HCT116 (cell line): Measurements from ENCODE around the gene CNTNAP5. TPM values are rescaled to one million over a fixed set of nuclear protein-coding genes. Genes with fewer than 3 reads are reported as not detected.

Source experiments
- ATAC-seq: fragments of 200-7000 bp; cut with Tn5 transposase; 2 replicates; pipeline ENCODE4 v1.9.1; 2020; ENCODE audit warnings: mild to moderate bottlenecking, moderate library complexity
- BruUV-seq: library from RNA; stranded (reverse); fragments of 400-500 nt; replicated peaks from 2 replicates; lab custom pipeline; 2021; lab: Mats Ljungman, UMichigan
- CTCF ChIA-PET: fragments of 300-600 bp; sonication (Branson Sonifier 250); formaldehyde crosslinking; loops from one replicate; lab custom pipeline; 2021; ENCODE audit warnings: antibody characterized with exemption; lab: Charles Lee
- POLR2A ChIA-PET: fragments of 300-600, 350-600 bp; sonication (Branson Sonifier 250); formaldehyde crosslinking; loops from one replicate; lab custom pipeline; 2021; ENCODE audit warnings: antibody characterized with exemption; lab: Charles Lee
- RAD21 ChIA-PET, 2 experiments: fragments of 300-600 bp; sonication (Branson Sonifier 250); formaldehyde crosslinking; loops; one replicate each; lab custom pipeline; 2023; ENCODE audit warnings: low total read pairs in 2 of 2; ENCODE audit not compliant: uncharacterized antibody in 2 of 2, unreplicated experiment in 2 of 2, low non-redundant PET in 1 of 2; lab: Charles Lee
- DNase-seq: peaks from one replicate; pipeline ENCODE4 v3.0.0-alpha.2; 2010; ENCODE audit warnings: low read depth, low spot score
- H2AFZ ChIP-seq: fragments of 200-600 bp; shearing (Covaris generic), sonication (generic); 2 replicates; pipeline ENCODE4 v1.6.1; 2017; ENCODE audit warnings: low read depth, mixed run types, mixed read lengths, antibody characterized with exemption, low read length; ENCODE audit not compliant: poor library complexity, severe bottlenecking
- H3K27ac ChIP-seq: 2 replicates; pipeline ENCODE4 v1.5.1; 2012; ENCODE audit warnings: low read depth, low read length
- H3K27me3 ChIP-seq: fragments of 200-600 bp; sonication (generic); 2 replicates; pipeline ENCODE4 v1.6.1; 2016; ENCODE audit warnings: mixed run types, low read length, mixed read lengths; ENCODE audit not compliant: insufficient read depth
- H3K36me3 ChIP-seq, 2 experiments: fragments of 200-500 bp in 1 of 2; fragments of 200-600 bp in 1 of 2; sonication (Bioruptor generic) in 1 of 2; sonication (generic) in 1 of 2; 2 replicates each; pipeline versions ENCODE4 v1.5.1 to v1.6.1; 2014 to 2016; ENCODE audit warnings: low read length in 2 of 2, inconsistent platforms in 1 of 2, mixed read lengths in 1 of 2, mixed run types in 1 of 2; ENCODE audit not compliant: insufficient read depth in 2 of 2, control insufficient read depth in 1 of 2
- H3K4me1 ChIP-seq, 2 experiments: fragments of 200-600 bp in 1 of 2; sonication (generic) in 1 of 2; 2 replicates each; pipeline versions ENCODE4 v1.5.1 to v1.6.1; 2012 to 2017; ENCODE audit warnings: low read length in 2 of 2, inconsistent platforms in 1 of 2, mild to moderate bottlenecking in 1 of 2, mixed read lengths in 1 of 2, mixed run types in 1 of 2, moderate library complexity in 1 of 2; ENCODE audit not compliant: insufficient read depth in 2 of 2, control insufficient read depth in 1 of 2
- H3K4me2 ChIP-seq: fragments of 200-600 bp; sonication (generic); 2 replicates; pipeline ENCODE4 v1.6.1; 2017; ENCODE audit warnings: mixed run types, low read length, mixed read lengths
- H3K4me3 ChIP-seq, 2 experiments: fragments of 200-600 bp in 1 of 2; sonication (generic) in 1 of 2; replicated peaks in 1 of 2; 2 replicates each; pipeline ENCODE4 v1.5.1; 2011 to 2016; ENCODE audit warnings: low read length in 2 of 2, control low read depth in 1 of 2, low read depth in 1 of 2, mild to moderate bottlenecking in 1 of 2, mixed read lengths in 1 of 2, mixed run types in 1 of 2
- H3K79me2 ChIP-seq: fragments of 200-600 bp; sonication (generic); 2 replicates; pipeline ENCODE4 v1.6.1; 2017; ENCODE audit warnings: mild to moderate bottlenecking, mixed run types, low read length, moderate library complexity, mixed read lengths; ENCODE audit not compliant: insufficient read depth
- H3K9ac ChIP-seq: fragments of 200-600 bp; sonication (generic); 2 replicates; pipeline ENCODE4 v1.6.1; 2016; ENCODE audit warnings: low read length, mixed read lengths
- H3K9me2 ChIP-seq: fragments of 200-600 bp; sonication (generic), shearing (Covaris generic); 2 replicates; pipeline ENCODE4 v1.6.1; 2017; ENCODE audit warnings: mixed run types, mild to moderate bottlenecking, moderate library complexity; ENCODE audit not compliant: insufficient read depth
- H3K9me3 ChIP-seq, 2 experiments: fragments of 200-500 bp in 1 of 2; fragments of 200-600 bp in 1 of 2; sonication (Bioruptor generic) in 1 of 2; sonication (generic) in 1 of 2; 2 replicates each; pipeline ENCODE4 v1.6.1; 2014 to 2017; ENCODE audit warnings: low read length in 2 of 2, mixed read lengths in 2 of 2, inconsistent platforms in 1 of 2, low read depth in 1 of 2, mild to moderate bottlenecking in 1 of 2, mixed run types in 1 of 2, moderate library complexity in 1 of 2; ENCODE audit not compliant: control insufficient read depth in 1 of 2, insufficient read depth in 1 of 2
- H4K20me1 ChIP-seq: fragments of 200-600 bp; sonication (generic), shearing (Covaris generic); 2 replicates; pipeline ENCODE4 v1.6.1; 2017; ENCODE audit warnings: mixed run types, mild to moderate bottlenecking, moderate library complexity; ENCODE audit not compliant: insufficient read depth
- ELF1 ChIP-seq: IDR thresholded peaks from 2 replicates; pipeline ENCODE4 v1.6.1; 2012; ENCODE audit warnings: low read depth, borderline replicate concordance
- JUND ChIP-seq: IDR thresholded peaks from 2 replicates; pipeline ENCODE4 v1.6.1; 2012
- POLR2AphosphoS5 ChIP-seq: IDR thresholded peaks from 2 replicates; pipeline ENCODE4 v1.6.1; 2011; ENCODE audit warnings: mild to moderate bottlenecking, low read depth, low read length, moderate library complexity
- RAD21 ChIP-seq: IDR thresholded peaks from 2 replicates; pipeline ENCODE4 v1.6.1; 2012; ENCODE audit warnings: low read depth, mild to moderate bottlenecking
- SRF ChIP-seq: IDR thresholded peaks from 2 replicates; pipeline ENCODE4 v1.6.1; 2012; ENCODE audit warnings: low read depth
- YY1 ChIP-seq: IDR thresholded peaks from 2 replicates; pipeline ENCODE4 v1.6.1; 2011; ENCODE audit warnings: low read length, low read depth, moderate library complexity, mild to moderate bottlenecking; ENCODE audit not compliant: insufficient replicate concordance; ENCODE audit errors: extremely low read depth
- ZBTB33 ChIP-seq: IDR thresholded peaks from 2 replicates; pipeline ENCODE4 v1.6.1; 2011; ENCODE audit warnings: mild to moderate bottlenecking, low read length, moderate library complexity; ENCODE audit not compliant: insufficient replicate concordance; ENCODE audit errors: extremely low read depth
- ZFX ChIP-seq: fragments of 450-650 bp; IDR thresholded peaks from 2 replicates; pipeline ENCODE4 v1.6.1; 2017
- intact Hi-C: fragments of 100-400 bp; cut with micrococcal nuclease; formaldehyde crosslinking; loops from 2 replicates; pipeline ENCODE4 v1.10.0; 2022
- total RNA-seq: library from RNA; stranded (reverse); gene quantifications from one replicate; pipeline ENCODE4 v1.2.1, GENCODE V29; 2021; ENCODE audit not compliant: unreplicated experiment
- TF ChIP-seq, protein P1 (sequence below): IDR thresholded peaks from 2 replicates; pipeline ENCODE4 v1.6.1; 2012

CNTNAP5 gene
- total RNA-seq, 1 experiment from 2014 or later, result not detected

DNA sequence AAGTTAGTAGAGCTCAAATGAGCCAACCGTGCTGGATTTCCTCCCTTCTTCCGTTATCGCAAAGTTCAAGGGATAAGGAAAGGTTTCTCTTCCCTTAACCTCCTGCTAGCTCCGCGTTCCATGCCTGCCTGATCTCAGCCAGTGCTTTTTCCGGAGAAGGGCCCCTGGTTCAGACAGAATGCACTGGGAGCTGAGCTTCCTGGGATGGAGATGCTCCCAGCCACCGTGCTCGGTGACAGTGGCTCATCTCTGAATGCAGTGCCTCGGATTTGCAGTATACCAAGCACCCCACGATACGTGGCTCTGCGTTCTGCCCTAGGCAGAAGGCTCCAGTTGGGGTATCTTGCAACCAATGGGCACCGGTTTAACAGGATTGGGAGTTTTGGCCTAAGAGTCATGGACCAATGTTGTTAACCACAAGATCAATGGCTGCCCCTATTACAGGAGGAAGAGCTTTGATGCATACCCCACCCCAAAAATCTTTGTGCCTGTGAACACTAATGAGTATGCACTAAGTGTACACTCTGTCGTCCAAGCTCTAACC is 876 bp downstream of the CNTNAP5 start:
- Histone ChIP-seq H3K36me3 (no peaks in the 10 kb centered on the region), H3K4me2 (no peak overlapping the region), H3K4me1 (no peaks in the 10 kb centered on the region), H3K4me3 (no peak overlapping the region), H3K79me2 (no peaks in the 10 kb centered on the region), H3K9me2 (no peaks in the 10 kb centered on the region), H3K9me3 (peaks cover 4 to 16% of the 10 kb centered on the region in 2 experiments; a peak in 2 of 4 replicates), H3K27ac (no peak overlapping the region), H2AFZ (no peak overlapping the region), H4K20me1 (no peaks in the 10 kb centered on the region), H3K9ac (no peak overlapping the region), H3K27me3 (no peaks in the 10 kb centered on the region)
- TF ChIP-seq POLR2AphosphoS5, result no peak
- intact Hi-C loops, result no loop called here
- CTCF ChIA-PET, result no interaction called here
- no TSS peak for BruUV-seq
- POLR2A ChIA-PET, result no interaction called here
- RAD21 ChIA-PET, result no interaction called here
- no peak for DNase-seq
- no peak for ATAC-seq

DNA sequence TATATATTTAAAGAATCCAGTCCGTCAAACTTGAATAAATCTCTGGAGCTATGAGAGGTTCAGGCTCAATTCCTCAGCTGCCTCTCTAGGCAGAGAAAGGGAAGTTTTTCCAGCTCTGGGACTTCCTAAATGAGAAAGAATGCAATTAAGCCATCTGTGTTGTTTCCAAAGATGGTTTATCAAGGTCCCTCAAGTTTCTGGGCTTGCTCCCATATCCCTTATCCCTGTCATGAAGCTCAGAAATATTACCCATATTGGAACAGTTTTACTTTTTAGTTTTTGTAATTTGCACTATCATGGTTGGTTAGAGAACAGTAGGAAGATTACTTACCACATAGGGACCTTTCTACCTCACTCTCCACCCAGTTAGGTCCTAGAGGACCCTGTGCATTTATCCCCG is 1.4 kb downstream of the CNTNAP5 start:
- Histone ChIP-seq H3K9me3 (peaks cover 9 to 17% of the 10 kb centered on the region in 2 experiments; a peak in 2 of 4 replicates), H3K36me3 (no peaks in the 10 kb centered on the region), H4K20me1 (no peaks in the 10 kb centered on the region), H3K4me1 (no peaks in the 10 kb centered on the region), H3K27me3 (no peaks in the 10 kb centered on the region), H3K4me2 (no peak overlapping the region), H3K4me3 (no peak overlapping the region), H3K27ac (no peak overlapping the region), H2AFZ (no peak overlapping the region), H3K9ac (no peak overlapping the region), H3K9me2 (no peaks in the 10 kb centered on the region), H3K79me2 (no peaks in the 10 kb centered on the region)
- ChIA-PET RAD21 (no interaction called here), CTCF (no interaction called here), POLR2A (no interaction called here)
- ATAC-seq (no peak), DNase-seq (no peak)
- TF ChIP-seq POLR2AphosphoS5 (no peak), ZFX (no peak), JUND (no peak), SRF (no peak), RAD21 (no peak), ELF1 (no peak), ZBTB33 (no peak), YY1 (no peak)
- TF ChIP-seq, protein P1, sequence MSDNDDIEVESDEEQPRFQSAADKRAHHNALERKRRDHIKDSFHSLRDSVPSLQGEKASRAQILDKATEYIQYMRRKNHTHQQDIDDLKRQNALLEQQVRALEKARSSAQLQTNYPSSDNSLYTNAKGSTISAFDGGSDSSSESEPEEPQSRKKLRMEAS, result no peak
- BruUV-seq, result no TSS peak
- intact Hi-C loops, result no loop called here
